Mammary epithelial cell (primary cell): ENCODE data around the gene CEP128.

ENCODE experiments used
- EZH2 ChIP-seq: IDR thresholded peaks from 2 replicates; pipeline ENCODE4 v1.6.1; 2012; ENCODE audit warnings: low read length, inconsistent platforms, borderline replicate concordance
- TF ChIP-seq, protein P1 (sequence below), 2 donors: IDR thresholded peaks in 1 of 2; conservative IDR thresholded peaks in 1 of 2; 2 replicates each; pipeline ENCODE4 v1.5.1; 2011 to 2012; ENCODE audit warnings: inconsistent platforms in 2 of 2, low read length in 2 of 2, mild to moderate bottlenecking in 2 of 2, control low read depth in 1 of 2, low read depth in 1 of 2; ENCODE audit not compliant: insufficient read depth in 1 of 2; ENCODE audit errors: extremely low read depth in 1 of 2

DNA sequence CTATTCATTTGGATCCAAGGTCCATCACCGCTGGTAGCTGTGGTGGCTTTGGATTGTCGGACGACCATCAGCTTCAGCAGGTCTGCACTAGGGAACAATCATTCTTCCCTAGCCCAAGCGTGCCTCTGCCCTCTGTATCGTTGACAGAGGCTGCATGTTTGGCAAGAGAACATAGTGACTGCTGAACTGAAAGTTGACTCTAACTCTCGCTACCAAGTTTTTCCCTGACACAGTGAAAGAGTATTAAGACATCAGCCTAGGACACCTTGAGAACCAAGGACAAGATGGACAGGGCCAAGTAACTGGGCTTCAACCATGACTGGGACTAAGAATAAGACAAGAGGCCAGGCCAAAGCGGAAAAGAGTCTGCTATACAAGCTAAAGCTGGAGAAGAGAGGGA is 40.1 kb upstream of the CEP128 start:
- TF ChIP-seq, protein P1, sequence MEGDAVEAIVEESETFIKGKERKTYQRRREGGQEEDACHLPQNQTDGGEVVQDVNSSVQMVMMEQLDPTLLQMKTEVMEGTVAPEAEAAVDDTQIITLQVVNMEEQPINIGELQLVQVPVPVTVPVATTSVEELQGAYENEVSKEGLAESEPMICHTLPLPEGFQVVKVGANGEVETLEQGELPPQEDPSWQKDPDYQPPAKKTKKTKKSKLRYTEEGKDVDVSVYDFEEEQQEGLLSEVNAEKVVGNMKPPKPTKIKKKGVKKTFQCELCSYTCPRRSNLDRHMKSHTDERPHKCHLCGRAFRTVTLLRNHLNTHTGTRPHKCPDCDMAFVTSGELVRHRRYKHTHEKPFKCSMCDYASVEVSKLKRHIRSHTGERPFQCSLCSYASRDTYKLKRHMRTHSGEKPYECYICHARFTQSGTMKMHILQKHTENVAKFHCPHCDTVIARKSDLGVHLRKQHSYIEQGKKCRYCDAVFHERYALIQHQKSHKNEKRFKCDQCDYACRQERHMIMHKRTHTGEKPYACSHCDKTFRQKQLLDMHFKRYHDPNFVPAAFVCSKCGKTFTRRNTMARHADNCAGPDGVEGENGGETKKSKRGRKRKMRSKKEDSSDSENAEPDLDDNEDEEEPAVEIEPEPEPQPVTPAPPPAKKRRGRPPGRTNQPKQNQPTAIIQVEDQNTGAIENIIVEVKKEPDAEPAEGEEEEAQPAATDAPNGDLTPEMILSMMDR (conservative IDR thresholded peaks at IDR 0.05 in 1 of 2, IDR thresholded peaks at IDR 0.05 in 1 of 2; ENCODE audit: extremely low read depth in 1 of 2, insufficient read depth in 1 of 2, low read depth in 1 of 2, low read length in 2 of 2), result no peak
- TF ChIP-seq EZH2, result no peak
